Erythroblast (primary cell): ENCODE results near the gene CHRNA3.

ENCODE experiments used
- GATA1 ChIP-seq: IDR thresholded peaks from 2 replicates; pipeline ENCODE4 v1.6.1; 2011; ENCODE audit warnings: low read depth, mild to moderate bottlenecking, control low read depth, low read length, moderate library complexity
- POLR2A ChIP-seq: IDR thresholded peaks from 2 replicates; pipeline ENCODE4 v1.6.1; 2011; ENCODE audit warnings: mild to moderate bottlenecking, low read length

DNA sequence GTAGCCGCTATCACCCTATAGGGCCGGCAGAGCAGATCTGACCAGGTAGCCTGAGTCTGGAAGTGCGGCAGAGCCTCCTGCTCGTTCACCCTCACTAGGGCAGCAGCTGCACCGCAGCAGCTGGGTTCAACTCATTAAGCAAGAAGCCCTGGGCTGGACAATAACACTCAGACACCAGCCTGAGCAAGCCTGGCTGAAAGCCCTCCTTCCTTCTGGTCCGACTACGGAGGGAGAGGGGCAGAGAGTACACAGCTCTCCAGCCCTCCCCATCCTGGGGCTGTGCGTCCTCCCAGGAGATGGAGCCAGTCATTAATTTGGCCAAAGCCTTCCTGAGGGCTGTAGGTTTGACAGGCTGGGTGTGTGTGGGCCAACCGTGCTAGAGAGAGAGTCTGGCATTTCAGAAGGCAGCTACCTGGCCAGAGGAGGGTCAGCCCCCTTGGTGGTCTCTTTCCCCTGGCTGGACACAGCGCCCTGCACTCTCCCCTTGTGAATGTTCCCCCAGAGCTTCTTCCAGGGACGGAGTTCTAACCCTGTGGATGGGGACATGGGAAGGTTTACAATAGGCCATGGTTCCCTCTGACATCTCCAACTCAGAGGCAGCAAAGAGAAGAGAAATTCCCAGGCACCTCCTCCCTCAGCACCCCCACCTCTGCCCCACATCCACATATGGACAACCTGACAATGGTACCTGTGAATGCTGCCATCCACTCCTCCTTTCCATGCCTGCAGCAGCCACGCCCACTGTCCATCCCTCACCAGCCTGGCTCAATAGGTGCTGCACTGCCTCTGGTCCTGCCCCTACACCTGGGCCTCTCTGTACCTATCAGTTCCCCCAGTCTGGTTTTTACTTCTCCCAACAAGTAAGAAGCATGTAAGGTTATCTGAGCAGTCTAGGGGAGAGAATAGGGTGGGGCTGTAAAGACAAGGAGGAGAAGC, 13.7 kb upstream of the CHRNA3 start:
- TF ChIP-seq POLR2A (no peak), GATA1 (no peak)
